H9 (cell line): Measurements from ENCODE around the gene OBP2B. TPM values are rescaled to one million over a fixed set of nuclear protein-coding genes. Genes with fewer than 3 reads are reported as not detected.

Source experiments
- DNase-seq: peaks from one replicate; pipeline ENCODE4 v3.0.0-alpha.2; 2017
- H2AFZ ChIP-seq: one replicate; pipeline ENCODE4 v1.6.1; 2013; ENCODE audit warnings: mild to moderate bottlenecking, low read length, control low read depth, moderate library complexity
- H2AK5ac ChIP-seq: 2 replicates; pipeline ENCODE4 v1.6.1; 2013; ENCODE audit warnings: low read length, control low read depth, mixed read lengths; ENCODE audit not compliant: insufficient read length
- H2BK120ac ChIP-seq: one replicate; pipeline ENCODE4 v1.6.1; 2013; ENCODE audit warnings: low read depth, mild to moderate bottlenecking, low read length, control low read depth, inconsistent platforms; ENCODE audit not compliant: poor library complexity, severe bottlenecking
- H2BK12ac ChIP-seq: 2 replicates; pipeline ENCODE4 v1.6.1; 2013; ENCODE audit warnings: low read length, control low read depth, mixed read lengths, low read depth; ENCODE audit not compliant: insufficient read length
- H2BK15ac ChIP-seq: 2 replicates; pipeline ENCODE4 v1.6.1; 2013; ENCODE audit warnings: low read depth, low read length, control low read depth
- H2BK20ac ChIP-seq: one replicate; pipeline ENCODE4 v1.6.1; 2013; ENCODE audit warnings: low read depth, mild to moderate bottlenecking, low read length, control low read depth, inconsistent platforms; ENCODE audit not compliant: poor library complexity, severe bottlenecking
- H2BK5ac ChIP-seq: 2 replicates; pipeline ENCODE4 v1.6.1; 2013; ENCODE audit warnings: low read length, control low read depth, mixed read lengths; ENCODE audit not compliant: insufficient read length
- H3K14ac ChIP-seq: 2 replicates; pipeline ENCODE4 v1.6.1; 2013; ENCODE audit warnings: low read length, control low read depth; ENCODE audit not compliant: insufficient read depth
- H3K18ac ChIP-seq: 2 replicates; pipeline ENCODE4 v1.6.1; 2013; ENCODE audit warnings: low read depth, mild to moderate bottlenecking, mixed read lengths, low read length, control low read depth; ENCODE audit not compliant: insufficient read length
- H3K23ac ChIP-seq: 2 replicates; pipeline ENCODE4 v1.6.1; 2013; ENCODE audit warnings: low read length, control low read depth, mixed read lengths, low read depth; ENCODE audit not compliant: insufficient read length
- H3K23me2 ChIP-seq: 2 replicates; pipeline ENCODE4 v1.6.1; 2013; ENCODE audit warnings: low read depth, mild to moderate bottlenecking, mixed read lengths, low read length, control low read depth; ENCODE audit not compliant: insufficient read length, poor library complexity, severe bottlenecking
- H3K27ac ChIP-seq: 2 replicates; pipeline ENCODE4 v1.5.1; 2013; ENCODE audit warnings: low read length, control low read depth, mixed read lengths, low read depth; ENCODE audit not compliant: insufficient read length
- H3K27me3 ChIP-seq: 2 replicates; pipeline ENCODE4 v1.6.1; 2013; ENCODE audit warnings: low read length, control low read depth, inconsistent platforms; ENCODE audit not compliant: insufficient read depth
- H3K4ac ChIP-seq: 2 replicates; pipeline ENCODE4 v1.6.1; 2013; ENCODE audit warnings: low read depth, mild to moderate bottlenecking, control low read depth, inconsistent platforms, low read length, moderate library complexity
- H3K4me1 ChIP-seq: 2 replicates; pipeline ENCODE4 v1.6.1; 2013; ENCODE audit warnings: low read length, control low read depth, inconsistent platforms; ENCODE audit not compliant: insufficient read depth
- H3K4me2 ChIP-seq: 2 replicates; pipeline ENCODE4 v1.6.1; 2013; ENCODE audit warnings: low read length, control low read depth, mixed read lengths; ENCODE audit not compliant: insufficient read length, insufficient read depth
- H3K56ac ChIP-seq: 2 replicates; pipeline ENCODE4 v1.6.1; 2013; ENCODE audit warnings: low read depth, mild to moderate bottlenecking, mixed read lengths, low read length, control low read depth; ENCODE audit not compliant: insufficient read length
- H3K79me1 ChIP-seq: 2 replicates; pipeline ENCODE4 v1.6.1; 2013; ENCODE audit warnings: low read depth, mild to moderate bottlenecking, moderate library complexity, low read length, control low read depth, inconsistent platforms; ENCODE audit not compliant: insufficient read depth, poor library complexity, severe bottlenecking
- H3K79me2 ChIP-seq: 2 replicates; pipeline ENCODE4 v1.6.1; 2013; ENCODE audit warnings: low read length, control low read depth, inconsistent platforms; ENCODE audit not compliant: insufficient read depth
- H3K9ac ChIP-seq: 2 replicates; pipeline ENCODE4 v1.6.1; 2013; ENCODE audit warnings: low read length, control low read depth, mixed read lengths; ENCODE audit not compliant: insufficient read length; ENCODE audit errors: extremely low read depth
- H3K9me3 ChIP-seq: one replicate; pipeline ENCODE4 v1.6.1; 2013; ENCODE audit warnings: low read depth, low read length, inconsistent platforms; ENCODE audit not compliant: control insufficient read depth
- H3T11ph ChIP-seq: one replicate; pipeline ENCODE4 v1.6.1; 2013; ENCODE audit warnings: mild to moderate bottlenecking, low read length, control low read depth, inconsistent platforms
- H4K20me1 ChIP-seq: one replicate; pipeline ENCODE4 v1.6.1; 2013; ENCODE audit not compliant: control insufficient read depth, insufficient read length, insufficient read depth
- H4K5ac ChIP-seq: 2 replicates; pipeline ENCODE4 v1.6.1; 2013; ENCODE audit warnings: low read depth, mild to moderate bottlenecking, mixed read lengths, low read length, control low read depth; ENCODE audit not compliant: insufficient read length
- H4K8ac ChIP-seq: replicated peaks from 2 replicates; pipeline ENCODE4 v1.6.1; 2013; ENCODE audit warnings: low read length, control low read depth, mixed read lengths, low read depth; ENCODE audit not compliant: insufficient read length
- H4K91ac ChIP-seq: 2 replicates; pipeline ENCODE4 v1.6.1; 2013; ENCODE audit warnings: low read depth, mild to moderate bottlenecking, moderate library complexity, mixed read lengths, low read length, control low read depth; ENCODE audit not compliant: insufficient read length
- H3K27ac Mint-ChIP-seq, 3 experiments: 2 replicates in 2 of 3; 3 replicates in 1 of 3; pipeline ENCODE4 v1.8.0; 2020 to 2021; ENCODE audit warnings: mixed read lengths in 3 of 3, mild to moderate bottlenecking in 1 of 3, moderate library complexity in 1 of 3
- H3K27me3 Mint-ChIP-seq: 2 replicates; pipeline ENCODE4 v1.8.0; 2021; ENCODE audit warnings: low read depth, mild to moderate bottlenecking, moderate library complexity, mixed read lengths
- H3K36me3 Mint-ChIP-seq, 3 experiments: 2 replicates in 2 of 3; 3 replicates in 1 of 3; pipeline ENCODE4 v1.8.0; 2020 to 2021; ENCODE audit warnings: low read depth in 3 of 3, mixed read lengths in 3 of 3; ENCODE audit not compliant: insufficient read depth in 1 of 3
- H3K4me1 Mint-ChIP-seq, 2 experiments: 2 replicates each; pipeline ENCODE4 v1.8.0; 2020; ENCODE audit warnings: mixed read lengths in 2 of 2
- H3K4me3 Mint-ChIP-seq, 2 experiments: 2 replicates in 1 of 2; 3 replicates in 1 of 2; pipeline ENCODE4 v1.8.0; 2020 to 2021; ENCODE audit warnings: mild to moderate bottlenecking in 2 of 2, mixed read lengths in 2 of 2, moderate library complexity in 1 of 2
- H3K9me3 Mint-ChIP-seq, 2 experiments: 2 replicates in 1 of 2; 3 replicates in 1 of 2; pipeline ENCODE4 v1.8.0; 2020; ENCODE audit warnings: mild to moderate bottlenecking in 2 of 2, mixed read lengths in 2 of 2, moderate library complexity in 1 of 2
- WGBS: extraction: QIAGEN DNeasy Blood & Tissue Kit; methylation state at CpG from one replicate; pipeline ENCODE4 v1.1.7; 2013; ENCODE audit warnings: missing lambda C conversion rate, low lambda C conversion rate, mixed read lengths; ENCODE audit not compliant: insufficient read length; ENCODE audit errors: extremely low coverage; 5-methylcytosine and 5-hydroxymethylcytosine counted together
- total RNA-seq: library from RNA; stranded (reverse); gene quantifications from 2 replicates; pipeline ENCODE4 v1.2.1, GENCODE V29; 2021
- TF ChIP-seq, protein P1 (sequence below): fragments of 200-600 bp; sonication (generic); conservative IDR thresholded peaks from 3 replicates; pipeline ENCODE4 v1.8.0; 2021; ENCODE audit warnings: antibody characterized with exemption, mild to moderate bottlenecking

The OBP2B gene
- total RNA-seq, 1 experiment from 2014 or later, result not detected

DNA sequence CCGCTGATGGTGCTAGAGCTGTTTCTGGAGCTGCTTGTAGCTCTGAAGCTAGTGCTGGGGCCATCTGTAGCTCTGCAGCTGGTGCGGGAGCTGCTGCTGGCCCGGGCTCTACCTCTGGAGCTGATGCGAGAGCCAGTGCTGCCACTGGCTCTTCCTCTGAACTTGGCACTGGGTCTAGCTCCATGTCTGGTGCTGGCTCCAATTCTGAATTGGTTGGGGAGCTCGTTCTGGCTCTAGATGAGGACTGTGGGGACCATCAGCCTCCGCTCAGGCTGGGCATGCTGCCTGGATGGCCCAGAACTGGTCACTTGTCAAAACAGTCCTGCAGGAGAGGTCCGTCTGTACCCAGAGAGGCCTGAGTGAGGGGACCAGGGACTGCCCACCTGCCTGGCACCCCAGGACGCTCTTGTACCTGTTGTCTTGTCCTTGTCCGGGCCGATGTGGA lies 21.5 kb downstream of the OBP2B start:
- no peaks in the 10 kb centered on the region; a peak in 1 of 5 replicates for H3K9me3 Mint-ChIP-seq
- Histone ChIP-seq H3K18ac (no peak overlapping the region), H3K9ac (no peak overlapping the region), H4K5ac (no peak overlapping the region), H3T11ph (no peak overlapping the region), H4K91ac (no peak overlapping the region), H4K8ac (no peak overlapping the region), H3K56ac (no peak overlapping the region), H3K23ac (no peak overlapping the region), H3K9me3 (no peaks in the 10 kb centered on the region), H2BK120ac (no peak overlapping the region), H3K27ac (no peak overlapping the region), H4K20me1 (no peaks in the 10 kb centered on the region), H3K23me2 (no peaks in the 10 kb centered on the region), H2BK20ac (no peak overlapping the region), H2AFZ (no peak overlapping the region), H2BK15ac (no peak overlapping the region), H3K27me3 (no peaks in the 10 kb centered on the region), H3K4me2 (no peak overlapping the region), H2AK5ac (no peak overlapping the region), H3K4me1 (no peaks in the 10 kb centered on the region), H3K14ac (no peak overlapping the region), H3K4ac (no peak overlapping the region), H2BK5ac (no peak overlapping the region), H3K79me2 (no peaks in the 10 kb centered on the region), H3K79me1 (no peaks in the 10 kb centered on the region), H2BK12ac (no peak overlapping the region)
- no peaks in the 10 kb centered on the region; a peak in 1 of 7 replicates for H3K36me3 Mint-ChIP-seq
- TF ChIP-seq, protein P1, sequence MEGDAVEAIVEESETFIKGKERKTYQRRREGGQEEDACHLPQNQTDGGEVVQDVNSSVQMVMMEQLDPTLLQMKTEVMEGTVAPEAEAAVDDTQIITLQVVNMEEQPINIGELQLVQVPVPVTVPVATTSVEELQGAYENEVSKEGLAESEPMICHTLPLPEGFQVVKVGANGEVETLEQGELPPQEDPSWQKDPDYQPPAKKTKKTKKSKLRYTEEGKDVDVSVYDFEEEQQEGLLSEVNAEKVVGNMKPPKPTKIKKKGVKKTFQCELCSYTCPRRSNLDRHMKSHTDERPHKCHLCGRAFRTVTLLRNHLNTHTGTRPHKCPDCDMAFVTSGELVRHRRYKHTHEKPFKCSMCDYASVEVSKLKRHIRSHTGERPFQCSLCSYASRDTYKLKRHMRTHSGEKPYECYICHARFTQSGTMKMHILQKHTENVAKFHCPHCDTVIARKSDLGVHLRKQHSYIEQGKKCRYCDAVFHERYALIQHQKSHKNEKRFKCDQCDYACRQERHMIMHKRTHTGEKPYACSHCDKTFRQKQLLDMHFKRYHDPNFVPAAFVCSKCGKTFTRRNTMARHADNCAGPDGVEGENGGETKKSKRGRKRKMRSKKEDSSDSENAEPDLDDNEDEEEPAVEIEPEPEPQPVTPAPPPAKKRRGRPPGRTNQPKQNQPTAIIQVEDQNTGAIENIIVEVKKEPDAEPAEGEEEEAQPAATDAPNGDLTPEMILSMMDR, result no peak
- peaks cover 73% of the 10 kb centered on the region for H3K27me3 Mint-ChIP-seq
- no peak overlapping the region for H3K4me3 Mint-ChIP-seq
- H3K27ac Mint-ChIP-seq, result no peak overlapping the region
- no CpG with 5 or more reads among the region's 10 CpGs for WGBS
- DNase-seq, result no peak
- peaks cover 2 to 7% of the 10 kb centered on the region in 2 experiments; a peak in 3 of 4 replicates for H3K4me1 Mint-ChIP-seq
